HG02981 (cell line): Measurements from ENCODE around the gene ELANE.
"Not testable (repeated sequence)": the region's sequence is repeated elsewhere in the genome, so short reads cannot be mapped to it uniquely, and the experiment has no call there.

ENCODE experiments used
- ATAC-seq: cut with Tn5 transposase; IDR thresholded peaks from one replicate; pipeline ENCODE4 v1.9.1; 2021; ENCODE audit warnings: mild to moderate bottlenecking, moderate library complexity; ENCODE audit not compliant: unreplicated experiment

Gene ELANE

DNA sequence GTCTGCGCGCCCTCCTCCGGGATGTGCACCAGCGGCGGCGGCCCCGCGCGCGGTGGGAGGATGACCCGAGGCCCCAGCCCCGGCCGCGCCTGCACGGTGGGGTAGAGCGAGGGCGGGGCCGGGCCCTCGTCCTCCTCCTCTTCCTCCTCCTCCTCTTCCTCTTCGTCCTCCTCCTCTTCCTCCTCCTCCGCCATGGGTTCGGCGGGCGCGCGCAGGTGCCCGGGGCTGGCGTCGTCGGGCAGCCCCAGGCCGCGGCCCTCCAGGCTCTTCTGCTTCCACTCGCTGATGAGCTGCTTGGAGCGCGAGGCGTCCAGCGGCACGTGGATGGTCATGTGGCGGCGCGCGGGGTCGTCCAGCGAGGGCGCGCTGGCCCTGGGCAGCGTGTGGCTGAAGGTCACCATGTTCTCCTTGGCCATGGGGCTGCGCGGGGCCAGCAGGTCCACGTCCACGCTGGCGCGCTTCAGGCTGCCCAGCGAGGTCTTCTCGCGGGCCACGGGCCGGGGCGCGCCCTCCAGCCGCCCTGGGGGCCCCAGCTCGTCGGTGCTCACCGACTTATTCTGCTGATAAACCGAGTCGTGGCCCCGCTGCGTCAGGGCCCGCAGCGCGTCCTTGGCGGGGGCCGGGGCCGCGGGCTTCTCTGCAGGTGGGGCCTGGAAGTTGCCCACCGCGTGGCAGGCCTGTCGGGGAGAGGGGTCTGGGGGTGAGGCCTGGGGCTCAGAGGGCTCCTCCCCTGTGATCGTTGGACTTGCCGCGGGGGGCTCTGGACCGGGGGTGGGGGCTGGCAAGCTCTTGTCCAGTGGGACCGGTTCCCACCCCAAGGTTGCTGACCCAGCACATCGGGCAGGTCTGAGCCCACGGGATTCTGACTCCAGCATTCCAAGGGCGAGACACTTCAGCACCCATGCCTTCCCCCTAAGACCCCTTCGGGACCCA, 38.6 kb upstream of the ELANE start:
- ATAC-seq, result no peak

- ATAC-seq, result no peak
These were observed 37.7 kb upstream of the ELANE start for GRCh38 chr19:814152-815078.

- ATAC-seq, result no peak
These were observed 36.9 kb upstream of the ELANE start for GRCh38 chr19:815079-815774.

DNA sequence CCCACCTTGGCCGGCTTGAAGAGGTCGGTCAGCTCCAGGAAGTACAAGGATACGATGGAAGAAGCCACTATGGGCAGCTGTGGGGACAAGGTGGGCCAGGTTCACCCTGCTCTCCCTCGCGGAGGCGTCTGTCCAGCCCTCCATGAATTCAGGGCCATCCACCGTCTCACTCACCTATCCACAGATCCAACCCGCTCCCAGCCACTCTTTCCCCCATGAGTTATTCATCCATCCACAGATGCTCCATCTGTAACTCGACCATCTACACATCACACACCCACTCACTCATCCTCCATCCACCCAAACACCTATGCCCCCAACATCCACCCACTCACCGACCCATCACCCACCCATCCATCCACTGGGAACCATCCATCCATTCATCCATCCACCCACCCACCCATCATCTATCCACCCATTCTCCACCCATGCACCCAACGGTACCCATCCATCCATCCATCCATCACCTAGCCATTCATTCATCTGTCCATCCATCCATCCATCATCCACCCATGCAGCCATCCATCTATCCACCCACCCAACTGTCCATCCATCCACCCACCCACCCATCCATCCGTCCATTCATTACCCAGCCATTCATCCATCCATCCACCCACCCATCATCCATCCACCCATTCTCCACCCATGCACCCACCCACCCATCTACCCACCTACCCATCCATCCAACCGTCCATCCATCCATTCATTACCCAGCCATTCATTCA, 36.2 kb upstream of the ELANE start:
- no peak for ATAC-seq

GRCh38 chr19:816500-816857, 35.6 kb upstream of the ELANE start:
- ATAC-seq, result no peak

- ATAC-seq, result not testable (repeated sequence)
These were observed 31.9 kb upstream of the ELANE start for GRCh38 chr19:820212-820611.

DNA sequence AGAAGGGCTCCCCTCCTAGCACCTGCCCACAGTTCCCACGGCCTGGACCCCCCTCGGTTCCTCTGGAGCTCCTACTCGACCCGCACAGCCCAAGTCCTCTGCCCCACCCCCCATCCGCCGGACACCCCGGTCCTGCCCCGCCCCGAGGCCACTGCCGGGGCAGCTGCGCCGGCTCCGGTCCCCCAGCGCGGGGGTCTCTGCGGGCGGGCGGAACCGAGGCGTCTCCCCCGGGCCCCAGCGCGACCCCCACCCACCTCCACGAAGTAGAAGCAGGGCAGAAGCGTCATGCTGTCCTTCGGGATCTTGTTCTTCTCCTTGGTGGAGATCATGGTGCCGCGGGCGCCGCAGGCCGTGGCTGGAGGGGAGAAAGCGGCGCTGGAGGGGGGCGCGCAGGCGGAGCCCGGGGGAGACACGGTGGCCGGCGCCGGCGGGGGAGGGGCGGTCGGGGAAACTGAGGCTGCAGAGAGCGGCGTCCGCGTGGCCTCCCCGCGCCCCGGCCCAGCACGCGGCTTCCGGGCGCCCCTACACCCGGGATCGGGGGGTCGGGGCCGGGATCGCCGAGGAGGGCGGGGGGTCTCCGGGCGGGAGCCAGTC, 30.8 kb upstream of the ELANE start:
- no peak for ATAC-seq

DNA sequence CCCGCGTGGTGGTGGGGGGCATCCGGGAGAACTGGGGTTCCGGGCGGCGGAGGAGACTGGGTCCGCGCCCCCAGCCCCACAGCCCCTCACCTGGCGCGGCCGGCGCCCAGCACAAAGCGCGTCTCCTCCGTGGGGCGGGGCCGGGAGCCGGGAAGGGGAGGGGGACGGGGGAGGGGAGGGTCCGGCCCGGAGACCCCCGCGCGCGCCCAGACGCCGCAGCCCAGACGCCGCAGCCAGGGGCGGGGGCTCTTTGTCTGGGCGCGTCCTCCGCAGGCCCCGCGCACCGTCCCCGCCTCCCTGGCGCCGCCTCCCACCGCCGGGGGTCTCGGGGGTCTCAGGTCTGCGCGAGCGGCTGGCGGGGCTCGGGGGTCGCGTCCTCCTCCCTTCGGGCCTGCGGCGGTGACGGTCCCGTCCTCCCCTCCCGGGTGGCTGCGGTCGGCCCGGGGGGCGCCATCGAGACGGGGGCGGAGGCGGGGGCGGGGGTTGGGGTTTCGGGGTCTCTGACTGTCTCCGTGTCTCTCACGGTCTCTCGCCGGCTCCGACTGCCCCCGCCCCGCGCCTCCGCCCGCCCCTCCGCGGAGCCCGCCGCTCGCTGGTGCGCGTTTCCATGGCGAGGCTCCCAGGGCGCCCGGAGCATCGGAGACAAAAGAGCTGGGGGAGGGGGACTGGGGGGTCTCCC, 30.1 kb upstream of the ELANE start, which contains the start of gene PLPPR3:
Gene PLPPR3 (minus strand): TSS at position 131 of the 679 bp plus-strand sequence. CDS start 396 bp downstream, outside the sequence.
- ATAC-seq, result no peak

DNA sequence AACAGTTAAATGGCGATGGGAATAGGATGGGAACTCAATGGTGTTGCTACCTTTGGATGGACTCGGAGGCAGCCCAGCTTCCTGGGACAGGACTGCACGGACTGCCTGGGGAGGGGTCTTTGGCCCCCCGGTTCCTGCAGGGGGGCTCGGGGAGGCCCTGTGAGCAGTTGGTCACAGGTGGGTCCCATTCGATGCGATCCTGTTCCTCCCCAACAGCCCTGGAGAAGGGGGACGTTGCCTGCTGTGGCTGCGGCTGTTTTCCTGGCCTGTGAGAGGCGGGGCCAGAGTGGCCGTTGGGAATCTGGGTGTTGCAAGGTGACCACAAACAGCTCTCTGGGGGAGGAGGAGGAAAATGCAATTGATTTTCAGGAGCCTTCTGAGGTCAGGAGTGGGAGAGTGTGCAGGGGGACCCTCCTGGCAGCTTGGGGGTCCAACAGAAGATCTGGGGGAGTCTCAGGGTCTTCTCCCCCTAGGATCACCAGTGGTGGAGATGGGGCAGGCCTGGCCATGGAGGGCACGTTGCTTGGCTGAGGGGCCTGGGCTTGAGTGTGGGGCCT, 28.5 kb upstream of the ELANE start:
- no peak for ATAC-seq

DNA sequence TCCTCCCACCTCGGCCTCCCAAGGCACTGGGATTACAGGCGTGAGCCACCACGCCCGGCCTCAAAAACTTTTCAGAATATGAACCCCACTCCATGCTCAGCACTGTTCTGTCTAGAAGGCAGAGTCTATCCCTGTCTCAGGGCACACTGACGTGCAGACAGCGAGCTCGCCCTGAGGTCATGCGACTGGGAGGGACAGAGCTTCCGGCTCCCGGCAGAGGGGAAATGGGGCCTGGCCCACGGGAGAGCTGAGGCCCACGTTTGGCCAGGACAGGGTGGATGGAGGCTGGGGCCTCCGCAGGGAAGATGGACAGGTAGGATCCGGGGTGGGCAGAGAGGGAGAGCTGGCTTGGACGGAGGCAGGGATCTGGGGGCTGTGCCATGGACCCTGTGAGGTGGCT, 27.2 kb upstream of the ELANE start:
- ATAC-seq, result no peak

GRCh38 chr19:825897-826644, 26.0 kb upstream of the ELANE start:
- ATAC-seq, result no peak

DNA sequence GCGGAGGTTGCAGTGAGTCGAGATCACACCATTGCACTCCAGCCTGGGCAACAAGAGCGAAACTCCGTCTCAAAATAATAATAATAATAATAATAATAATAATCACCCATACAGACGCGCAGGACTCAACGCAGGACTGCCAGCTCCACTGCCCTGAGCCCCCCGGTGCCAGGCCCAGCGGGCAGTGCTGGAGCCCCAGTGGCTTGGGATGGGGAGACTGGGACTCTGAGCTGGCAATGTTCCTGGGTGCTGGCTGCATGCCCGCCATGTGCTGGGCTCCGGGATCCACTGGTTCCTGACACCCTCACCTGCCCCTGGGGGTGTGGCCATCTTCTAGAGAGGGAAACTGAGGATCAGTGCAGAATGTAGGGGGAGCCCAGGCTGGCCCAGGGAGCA, 24.8 kb upstream of the ELANE start:
- no peak for ATAC-seq

- ATAC-seq, result no peak
These were observed 24.3 kb upstream of the ELANE start, which contains the start of gene AZU1 for GRCh38 chr19:827710-828321. TSS of gene AZU1 (plus strand) at chr19:827837. CDS start at chr19:827847, 10 bp downstream.

GRCh38 chr19:829129-829758, 22.9 kb upstream of the ELANE start:
- ATAC-seq, result no peak

- no peak for ATAC-seq
These were observed 20.4 kb upstream of the ELANE start for GRCh38 chr19:831407-832369.

- ATAC-seq, result no peak
These were observed 17.9 kb upstream of the ELANE start for GRCh38 chr19:834216-834615.
